T-helper 17 cell (primary cell): ENCODE results near the gene NLK. TPM values are rescaled to one million over a fixed set of nuclear protein-coding genes. Genes with fewer than 3 reads are reported as not detected.
"Not testable (repeated sequence)": the region's sequence is repeated elsewhere in the genome, so short reads cannot be mapped to it uniquely, and the experiment has no call there.

Experiments used
- ATAC-seq: fragments of 150-1000 bp; cut with Tn5 transposase; 2 replicates; pipeline ENCODE4 v1.10.0; 2021; ENCODE audit warnings: mild to moderate bottlenecking, moderate library complexity
- DNase-seq, 3 donors: peaks; one replicate each; pipeline versions ENCODE4 v3.0.0 to v3.0.0-alpha.2; 2020 to 2021
- H3K9me3 ChIP-seq: one replicate; pipeline ENCODE4 v1.7.0; 2013; ENCODE audit warnings: low read length, mild to moderate bottlenecking; ENCODE audit not compliant: control insufficient read depth, poor library complexity, severe bottlenecking
- H3K27ac Mint-ChIP-seq: one replicate; pipeline ENCODE4 v1.8.0; 2022; ENCODE audit warnings: mild to moderate bottlenecking, moderate library complexity, mixed read lengths
- H3K27me3 Mint-ChIP-seq: one replicate; pipeline ENCODE4 v1.8.0; 2022; ENCODE audit warnings: mixed read lengths
- H3K36me3 Mint-ChIP-seq: one replicate; pipeline ENCODE4 v1.8.0; 2022; ENCODE audit warnings: low read depth, mixed read lengths
- H3K4me1 Mint-ChIP-seq: one replicate; pipeline ENCODE4 v1.8.0; 2022; ENCODE audit warnings: mild to moderate bottlenecking, mixed read lengths
- H3K4me3 Mint-ChIP-seq: one replicate; pipeline ENCODE4 v1.8.0; 2022; ENCODE audit warnings: mild to moderate bottlenecking, moderate library complexity, mixed read lengths
- total RNA-seq, 4 donors: library from RNA in 2 of 4; stranded (reverse) in 2 of 4; gene quantifications; one replicate each; pipeline ENCODE4 v1.2.3 and lab custom pipeline; 2022 to 2026

Gene NLK
- total RNA-seq, 2 donors from 2014 or later, result 12.3 to 15.1 TPM

DNA sequence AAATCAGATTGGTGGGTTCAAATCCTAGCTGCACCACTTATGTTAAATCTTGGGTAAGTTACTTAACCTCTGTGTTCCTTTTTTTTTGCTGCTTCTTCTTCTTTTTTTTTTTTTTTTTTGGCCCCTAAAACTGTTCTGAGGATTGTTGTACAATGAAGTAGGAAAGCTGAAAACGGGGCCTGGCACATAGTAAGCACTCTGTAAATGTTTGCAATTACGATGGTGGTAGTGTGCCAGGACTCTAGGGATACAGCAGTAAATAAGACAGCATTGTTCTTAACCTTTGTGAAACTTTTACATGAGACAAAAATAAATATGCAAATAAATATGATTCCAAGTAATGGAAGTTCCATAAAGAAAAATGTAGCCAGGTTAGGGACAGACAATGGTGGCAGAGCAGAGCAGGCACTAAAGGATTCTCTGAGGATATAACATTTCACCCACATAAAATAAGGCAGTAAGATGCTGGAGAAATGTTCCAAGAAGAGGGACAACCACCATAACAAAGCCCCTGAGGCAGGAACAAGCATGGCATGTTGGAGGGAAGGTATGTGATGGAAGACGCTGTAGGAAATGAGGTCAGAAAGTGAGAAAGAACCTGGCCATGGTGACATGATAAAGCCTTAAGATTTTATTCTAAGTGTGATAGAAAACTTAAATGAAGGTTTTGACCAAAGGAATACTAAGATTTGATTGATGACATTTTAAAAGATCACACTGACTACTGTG is 127.3 kb downstream of the NLK start:
- no peaks in the 10 kb centered on the region for H3K9me3 ChIP-seq
- H3K27ac Mint-ChIP-seq, result no peak overlapping the region
- H3K36me3 Mint-ChIP-seq, result peaks cover 11% of the 10 kb centered on the region
- DNase-seq (no peak), ATAC-seq (no peak)
- no peaks in the 10 kb centered on the region for H3K27me3 Mint-ChIP-seq
- peaks cover 14% of the 10 kb centered on the region for H3K4me1 Mint-ChIP-seq
- H3K4me3 Mint-ChIP-seq, result no peak overlapping the region

DNA sequence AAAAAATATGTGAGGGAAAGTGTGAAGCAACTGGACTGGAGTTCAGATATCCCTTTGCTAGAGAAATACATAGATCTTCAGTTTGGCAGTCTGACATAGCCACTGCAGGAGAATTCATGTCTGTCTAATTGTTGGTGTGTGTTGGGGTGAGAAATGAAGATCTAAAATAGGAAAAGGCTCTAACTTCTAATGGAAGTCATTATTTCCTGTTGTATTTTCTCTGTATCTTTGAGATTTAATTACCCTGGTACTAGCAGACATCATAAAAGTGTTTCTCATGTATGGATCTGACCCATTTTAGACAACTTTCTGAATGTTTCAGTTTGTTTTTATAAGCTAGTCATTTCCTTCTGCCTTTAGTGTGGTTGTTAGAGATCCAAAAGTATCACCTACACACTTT is 128.3 kb downstream of the NLK start:
- peaks cover 14% of the 10 kb centered on the region for H3K4me1 Mint-ChIP-seq
- H3K9me3 ChIP-seq, result no peaks in the 10 kb centered on the region
- no peaks in the 10 kb centered on the region for H3K27me3 Mint-ChIP-seq
- no peak overlapping the region for H3K27ac Mint-ChIP-seq
- ATAC-seq, result no peak
- DNase-seq, result no peak
- no peak overlapping the region for H3K4me3 Mint-ChIP-seq
- H3K36me3 Mint-ChIP-seq, result peaks cover 11% of the 10 kb centered on the region

DNA sequence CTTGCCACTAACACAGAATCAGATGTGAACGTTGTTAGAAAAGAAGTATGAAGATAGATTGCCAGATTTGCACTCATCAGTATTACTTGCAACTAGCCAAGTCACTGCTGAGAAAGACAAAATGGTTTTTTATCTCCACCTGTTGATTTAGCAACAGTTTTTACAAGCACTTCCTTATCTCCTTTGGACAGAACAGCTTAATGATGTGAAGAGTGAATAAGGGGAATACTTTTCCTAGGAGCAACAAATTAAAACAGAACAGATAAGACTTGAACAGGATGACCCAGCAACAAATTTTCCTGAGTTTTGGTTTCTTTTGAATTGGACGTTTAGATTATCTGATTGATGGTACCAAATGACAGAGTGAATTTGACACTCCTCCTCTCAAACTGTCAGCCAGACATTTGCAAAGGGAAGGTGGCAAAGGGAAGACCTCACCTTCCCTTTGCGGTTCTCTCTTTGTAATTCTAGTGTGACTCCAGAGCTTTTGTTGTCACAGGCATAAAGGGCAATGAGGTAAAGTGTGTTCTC is 130.6 kb downstream of the NLK start:
- Mint-ChIP-seq H3K27me3 (no peaks in the 10 kb centered on the region), H3K4me3 (no peak overlapping the region), H3K36me3 (peaks cover 11% of the 10 kb centered on the region), H3K27ac (no peak overlapping the region), H3K4me1 (peaks cover 14% of the 10 kb centered on the region)
- DNase-seq (no peak), ATAC-seq (no peak)
- no peaks in the 10 kb centered on the region for H3K9me3 ChIP-seq

- DNase-seq, result no peak
- Mint-ChIP-seq H3K4me3 (no peak overlapping the region), H3K4me1 (peaks cover 14% of the 10 kb centered on the region), H3K27ac (no peak overlapping the region), H3K36me3 (peaks cover 8% of the 10 kb centered on the region), H3K27me3 (no peaks in the 10 kb centered on the region)
- ATAC-seq, result no peak
- H3K9me3 ChIP-seq, result no peaks in the 10 kb centered on the region
Observed at GRCh38 chr17:28173801-28174200, 131.3 kb downstream of the NLK start.

DNA sequence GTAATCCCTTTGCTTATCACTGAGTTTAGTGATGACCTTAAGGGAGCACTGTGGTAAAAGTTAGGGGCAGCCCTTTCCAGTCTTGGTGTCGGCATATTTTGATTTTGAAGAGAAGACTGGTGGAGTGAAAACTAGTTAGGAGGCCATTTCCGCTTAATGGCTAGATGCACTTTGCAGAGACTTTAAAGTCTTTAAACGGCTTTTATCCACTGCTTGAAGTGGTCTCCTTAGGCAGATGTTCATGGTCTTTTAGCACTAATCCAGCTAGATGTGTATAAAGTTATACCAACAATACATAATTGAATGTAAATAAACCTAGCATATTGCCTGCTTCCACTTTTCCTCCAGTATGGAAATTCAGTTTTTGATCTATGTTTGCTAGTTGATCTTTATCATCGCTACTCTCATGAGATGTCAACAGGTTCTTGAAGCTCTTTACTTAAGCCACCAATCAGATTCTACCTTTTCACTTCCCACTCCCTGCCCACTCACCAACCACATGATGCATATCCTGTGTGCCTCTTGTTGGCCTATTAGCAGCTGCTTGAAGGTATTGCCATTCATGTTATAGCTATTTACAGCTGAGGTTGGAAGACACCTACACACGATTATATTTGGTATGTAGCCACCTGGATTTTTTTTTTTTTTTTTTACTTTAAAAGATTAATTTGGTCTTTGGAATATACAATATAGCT is 132.0 kb downstream of the NLK start:
- ATAC-seq (peak; percentile 55), DNase-seq (no peak)
- Mint-ChIP-seq H3K27ac (no peak overlapping the region), H3K36me3 (peaks cover 8% of the 10 kb centered on the region), H3K4me1 (peaks cover 14% of the 10 kb centered on the region), H3K4me3 (peak overlapping the region; percentile 1), H3K27me3 (no peaks in the 10 kb centered on the region)
- no peaks in the 10 kb centered on the region for H3K9me3 ChIP-seq

DNA sequence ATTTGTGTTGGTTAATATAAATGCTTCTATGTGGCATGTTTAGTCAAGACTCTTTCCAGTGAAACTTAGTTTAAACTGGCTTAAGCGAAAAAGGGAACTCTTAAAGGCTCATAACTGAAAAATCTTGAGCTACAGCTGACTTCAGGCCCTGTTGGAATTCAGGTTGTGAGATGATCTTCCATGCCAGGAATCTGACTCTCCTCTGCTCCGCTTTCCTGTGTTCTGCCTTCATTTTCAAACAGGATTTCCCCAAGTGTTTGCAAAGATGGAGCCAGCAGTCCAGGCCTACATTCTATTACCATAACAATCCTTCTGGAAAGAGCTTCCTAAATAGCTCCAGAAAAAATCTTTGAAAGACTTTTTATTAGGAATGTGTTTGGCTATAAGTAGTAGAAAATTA is 134.9 kb downstream of the NLK start:
- peaks cover 9% of the 10 kb centered on the region for H3K4me1 Mint-ChIP-seq
- no peaks in the 10 kb centered on the region for H3K27me3 Mint-ChIP-seq
- H3K36me3 Mint-ChIP-seq, result peaks cover 5% of the 10 kb centered on the region
- H3K9me3 ChIP-seq, result no peaks in the 10 kb centered on the region
- no peak overlapping the region for H3K4me3 Mint-ChIP-seq
- no peak overlapping the region for H3K27ac Mint-ChIP-seq
- ATAC-seq (no peak), DNase-seq (no peak)

GRCh38 chr17:28178800-28179199 is 136.3 kb downstream of the NLK start:
- Mint-ChIP-seq H3K27ac (no peak overlapping the region), H3K27me3 (no peaks in the 10 kb centered on the region), H3K4me3 (no peak overlapping the region), H3K36me3 (no peaks in the 10 kb centered on the region), H3K4me1 (peaks cover 2% of the 10 kb centered on the region)
- ATAC-seq, result no peak
- no peak for DNase-seq
- H3K9me3 ChIP-seq, result no peaks in the 10 kb centered on the region

GRCh38 chr17:28180449-28180848 is 138.0 kb downstream of the NLK start:
- ATAC-seq, result no peak
- no peaks in the 10 kb centered on the region for H3K9me3 ChIP-seq
- Mint-ChIP-seq H3K4me3 (no peak overlapping the region), H3K27me3 (no peaks in the 10 kb centered on the region), H3K36me3 (no peaks in the 10 kb centered on the region), H3K4me1 (no peaks in the 10 kb centered on the region), H3K27ac (no peak overlapping the region)
- no peak for DNase-seq

- ATAC-seq, result no peak
- no peaks in the 10 kb centered on the region for H3K9me3 ChIP-seq
- Mint-ChIP-seq H3K4me1 (no peaks in the 10 kb centered on the region), H3K36me3 (peaks cover 2% of the 10 kb centered on the region), H3K4me3 (no peak overlapping the region), H3K27ac (no peak overlapping the region), H3K27me3 (no peaks in the 10 kb centered on the region)
- no peak for DNase-seq
Observed at GRCh38 chr17:28181568-28181967, 139.1 kb downstream of the NLK start.

GRCh38 chr17:28182559-28182958 is 140.1 kb downstream of the NLK start:
- peaks cover 2% of the 10 kb centered on the region for H3K36me3 Mint-ChIP-seq
- no peak overlapping the region for H3K4me3 Mint-ChIP-seq
- ATAC-seq, result no peak
- H3K4me1 Mint-ChIP-seq, result no peaks in the 10 kb centered on the region
- H3K9me3 ChIP-seq, result no peaks in the 10 kb centered on the region
- no peak for DNase-seq
- H3K27me3 Mint-ChIP-seq, result no peaks in the 10 kb centered on the region
- H3K27ac Mint-ChIP-seq, result no peak overlapping the region

DNA sequence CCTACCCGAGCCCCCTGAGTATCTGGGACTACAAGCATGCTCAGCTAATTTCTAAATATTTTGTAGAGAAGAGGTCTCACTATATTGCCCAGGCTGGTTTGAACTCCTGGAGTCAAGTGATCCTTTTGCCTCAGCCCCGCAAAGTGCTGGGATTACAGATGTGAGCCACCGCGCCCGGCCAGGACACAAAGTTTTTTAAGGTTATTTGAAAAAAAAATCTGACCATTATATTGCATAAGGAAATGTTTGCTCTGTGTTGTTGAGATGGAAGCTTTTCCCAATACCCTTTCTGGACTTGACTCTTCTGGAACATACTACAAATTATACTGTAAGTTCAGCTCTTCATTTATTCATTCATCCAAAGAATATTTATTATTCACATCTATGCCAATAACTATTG is 143.2 kb downstream of the NLK start:
- no peak overlapping the region for H3K27ac Mint-ChIP-seq
- H3K4me3 Mint-ChIP-seq, result no peak overlapping the region
- H3K27me3 Mint-ChIP-seq, result no peaks in the 10 kb centered on the region
- peaks cover 2% of the 10 kb centered on the region for H3K36me3 Mint-ChIP-seq
- ATAC-seq, result no peak
- no peak for DNase-seq
- H3K9me3 ChIP-seq, result no peaks in the 10 kb centered on the region
- H3K4me1 Mint-ChIP-seq, result no peaks in the 10 kb centered on the region

- not testable (repeated sequence) for DNase-seq, ATAC-seq, H3K36me3 Mint-ChIP-seq, H3K27me3 Mint-ChIP-seq, H3K4me3 Mint-ChIP-seq, H3K4me1 Mint-ChIP-seq, H3K9me3 ChIP-seq, H3K27ac Mint-ChIP-seq
Observed at GRCh38 chr17:28186472-28186871, 144.0 kb downstream of the NLK start.

GRCh38 chr17:28187931-28188330 is 145.5 kb downstream of the NLK start:
- Mint-ChIP-seq H3K27ac (no peak overlapping the region), H3K36me3 (peaks cover 2% of the 10 kb centered on the region), H3K4me3 (no peak overlapping the region), H3K4me1 (peaks cover 3% of the 10 kb centered on the region), H3K27me3 (no peaks in the 10 kb centered on the region)
- no peak for DNase-seq
- no peaks in the 10 kb centered on the region for H3K9me3 ChIP-seq
- no peak for ATAC-seq

- Mint-ChIP-seq H3K4me1 (peaks cover 6% of the 10 kb centered on the region), H3K36me3 (peaks cover 2% of the 10 kb centered on the region), H3K4me3 (no peak overlapping the region), H3K27ac (no peak overlapping the region), H3K27me3 (no peaks in the 10 kb centered on the region)
- ATAC-seq, result no peak
- no peaks in the 10 kb centered on the region for H3K9me3 ChIP-seq
- no peak for DNase-seq
Observed at GRCh38 chr17:28188841-28189263, 146.4 kb downstream of the NLK start.
